Neuron (in vitro differentiated cells): ENCODE measurements around the gene RPSA.
"Not testable (repeated sequence)": the region's sequence is repeated elsewhere in the genome, so short reads cannot be mapped to it uniquely, and the experiment has no call there.

Experiments used
- H2AFZ ChIP-seq: one replicate; pipeline ENCODE4 v1.6.1; 2013; ENCODE audit warnings: low read depth, mild to moderate bottlenecking, inconsistent platforms, low read length, moderate library complexity
- H3K27me3 ChIP-seq: one replicate; pipeline ENCODE4 v1.6.1; 2013; ENCODE audit warnings: low read length; ENCODE audit not compliant: insufficient read depth
- H3K36me3 ChIP-seq: one replicate; pipeline ENCODE4 v1.6.1; 2013; ENCODE audit warnings: low read length; ENCODE audit not compliant: insufficient read depth
- H3K4me1 ChIP-seq: one replicate; pipeline ENCODE4 v1.6.1; 2013; ENCODE audit warnings: low read length; ENCODE audit not compliant: insufficient read depth
- H3K4me3 ChIP-seq: 2 replicates; pipeline ENCODE4 v1.5.1; 2013; ENCODE audit warnings: mild to moderate bottlenecking, low read length, moderate library complexity
- H3K9me3 ChIP-seq: one replicate; pipeline ENCODE4 v1.6.1; 2013; ENCODE audit warnings: low read length

The RPSA gene

DNA sequence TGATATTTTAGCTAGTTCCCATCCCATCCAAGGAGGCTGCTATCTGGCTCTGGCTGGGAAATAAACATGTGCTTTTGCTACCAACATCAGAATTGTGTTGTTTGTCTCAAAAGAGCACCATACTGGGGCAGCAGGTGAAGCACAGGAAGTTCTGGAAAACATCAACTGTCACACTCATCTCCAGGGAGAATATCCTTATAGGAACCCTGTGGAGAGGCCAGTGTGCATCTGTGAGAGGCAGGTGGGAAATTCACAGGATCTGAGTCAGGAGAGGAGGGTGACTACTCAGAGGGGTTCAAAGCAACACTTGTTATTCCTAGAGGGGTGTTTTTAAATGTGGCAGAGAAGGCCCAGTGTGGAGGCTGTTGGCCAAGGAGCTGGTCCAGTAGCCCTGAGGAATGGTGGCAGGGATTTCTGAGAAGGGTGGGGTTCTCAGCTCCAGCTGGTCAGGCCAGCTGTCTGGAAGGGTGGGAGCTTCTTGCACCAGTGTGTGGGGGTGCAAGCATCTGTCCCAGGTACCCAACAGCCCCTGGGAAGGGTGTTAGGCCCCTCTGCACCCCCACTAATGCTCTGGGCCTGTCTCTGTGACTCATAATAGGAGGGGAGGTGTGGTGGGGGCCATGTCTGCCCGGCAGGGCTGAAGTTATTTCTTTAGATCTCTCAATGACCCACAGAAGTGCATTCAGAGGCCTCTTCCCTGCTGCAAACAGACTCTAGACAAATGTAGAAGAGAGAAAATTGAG is 28.7 kb downstream of the RPSA start:
- Histone ChIP-seq H3K9me3 (no peaks in the 10 kb centered on the region), H2AFZ (no peak overlapping the region), H3K4me3 (no peak overlapping the region), H3K36me3 (no peaks in the 10 kb centered on the region), H3K4me1 (no peaks in the 10 kb centered on the region), H3K27me3 (peaks cover 5% of the 10 kb centered on the region)

DNA sequence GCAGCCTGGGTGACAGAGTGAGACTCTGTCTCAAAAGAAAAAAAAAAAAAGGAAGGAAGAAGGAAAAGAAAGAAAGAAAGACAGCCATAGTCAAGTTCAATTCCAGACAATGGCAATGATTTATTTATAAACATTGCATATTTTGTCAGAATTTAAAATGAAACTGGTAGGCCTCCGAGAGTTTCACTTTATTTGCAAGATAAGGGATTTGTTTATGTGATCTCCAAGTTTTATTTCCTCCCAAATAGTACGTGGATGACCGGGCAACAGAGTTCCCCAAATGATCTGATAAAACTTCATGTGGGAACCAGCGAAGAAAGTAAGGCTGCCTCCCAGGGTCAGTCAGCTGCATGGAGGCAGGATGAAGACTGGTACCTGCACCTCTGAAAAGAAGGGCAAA is 32.4 kb downstream of the RPSA start:
- H2AFZ ChIP-seq = no peak overlapping the region
- H3K9me3 ChIP-seq = no peaks in the 10 kb centered on the region
- H3K36me3 ChIP-seq = no peaks in the 10 kb centered on the region
- no peak overlapping the region for H3K4me3 ChIP-seq
- H3K27me3 ChIP-seq = peaks cover 10% of the 10 kb centered on the region
- H3K4me1 ChIP-seq = no peaks in the 10 kb centered on the region

DNA sequence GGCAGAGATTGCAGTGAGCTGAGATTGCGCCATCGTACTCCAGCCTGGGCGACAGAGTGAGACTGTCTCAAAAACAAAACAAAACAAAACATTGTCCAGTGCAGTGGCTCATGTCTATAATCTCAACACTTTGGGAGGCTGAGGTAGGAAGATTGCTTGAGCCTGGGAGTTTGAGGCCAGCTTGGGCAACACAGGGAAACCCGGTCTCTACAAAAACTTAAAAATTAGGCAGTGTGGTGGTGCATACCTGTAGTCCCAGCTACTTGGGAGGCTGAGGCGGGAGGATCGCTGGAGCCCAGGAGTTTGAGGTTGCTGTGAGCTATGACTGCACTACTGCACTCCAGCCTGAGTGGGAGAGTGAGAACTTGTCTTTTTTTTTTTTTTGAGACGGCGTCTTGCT is 33.8 kb downstream of the RPSA start:
- Histone ChIP-seq H3K4me1 (no peaks in the 10 kb centered on the region), H3K27me3 (peaks cover 8% of the 10 kb centered on the region), H3K9me3 (no peaks in the 10 kb centered on the region), H3K36me3 (no peaks in the 10 kb centered on the region), H3K4me3 (no peak overlapping the region), H2AFZ (no peak overlapping the region)

- H3K36me3 ChIP-seq = no peaks in the 10 kb centered on the region
- no peaks in the 10 kb centered on the region for H3K9me3 ChIP-seq
- no peak overlapping the region for H2AFZ ChIP-seq
- H3K4me3 ChIP-seq = no peak overlapping the region
- H3K4me1 ChIP-seq = no peaks in the 10 kb centered on the region
- H3K27me3 ChIP-seq = peaks cover 14% of the 10 kb centered on the region
These were observed 37.0 kb downstream of the RPSA start for GRCh38 chr3:39443530-39443929.

GRCh38 chr3:39445927-39446326 is 39.4 kb downstream of the RPSA start:
- H3K4me1 ChIP-seq = no peaks in the 10 kb centered on the region
- H3K36me3 ChIP-seq = no peaks in the 10 kb centered on the region
- no peak overlapping the region for H2AFZ ChIP-seq
- H3K9me3 ChIP-seq = no peaks in the 10 kb centered on the region
- H3K4me3 ChIP-seq = no peak overlapping the region
- H3K27me3 ChIP-seq = peaks cover 14% of the 10 kb centered on the region

DNA sequence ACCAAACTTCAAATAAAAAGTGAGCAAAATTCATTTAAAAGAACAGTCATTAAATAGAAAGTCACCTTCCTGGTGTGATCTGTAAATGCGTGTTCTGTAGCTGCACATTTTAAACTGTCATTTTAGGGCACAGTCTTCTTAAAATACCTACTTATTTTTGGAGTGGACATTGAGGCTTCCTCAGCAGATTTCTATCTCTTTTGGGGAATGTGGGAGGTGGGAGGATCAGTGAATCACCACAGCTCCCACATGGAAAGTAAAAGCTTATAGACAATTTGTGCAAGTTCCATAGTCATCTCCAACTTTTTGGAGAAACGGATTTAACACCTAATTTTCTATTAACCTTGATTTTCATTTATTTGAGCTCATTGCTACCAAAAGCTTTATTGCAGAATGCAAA is 39.9 kb downstream of the RPSA start:
- H3K27me3 ChIP-seq = peaks cover 14% of the 10 kb centered on the region
- H3K9me3 ChIP-seq = no peaks in the 10 kb centered on the region
- H3K4me3 ChIP-seq = no peak overlapping the region

GRCh38 chr3:39447637-39448483 is 41.3 kb downstream of the RPSA start:
- Histone ChIP-seq H2AFZ (no peak overlapping the region), H3K9me3 (no peaks in the 10 kb centered on the region), H3K4me3 (no peak overlapping the region), H3K4me1 (no peaks in the 10 kb centered on the region), H3K36me3 (no peaks in the 10 kb centered on the region), H3K27me3 (peaks cover 9% of the 10 kb centered on the region)

More for the DNA sequence above, 39.9 kb downstream of the RPSA start:
- H3K36me3 ChIP-seq = no peaks in the 10 kb centered on the region
- H3K4me1 ChIP-seq = no peaks in the 10 kb centered on the region
- H2AFZ ChIP-seq = no peak overlapping the region

DNA sequence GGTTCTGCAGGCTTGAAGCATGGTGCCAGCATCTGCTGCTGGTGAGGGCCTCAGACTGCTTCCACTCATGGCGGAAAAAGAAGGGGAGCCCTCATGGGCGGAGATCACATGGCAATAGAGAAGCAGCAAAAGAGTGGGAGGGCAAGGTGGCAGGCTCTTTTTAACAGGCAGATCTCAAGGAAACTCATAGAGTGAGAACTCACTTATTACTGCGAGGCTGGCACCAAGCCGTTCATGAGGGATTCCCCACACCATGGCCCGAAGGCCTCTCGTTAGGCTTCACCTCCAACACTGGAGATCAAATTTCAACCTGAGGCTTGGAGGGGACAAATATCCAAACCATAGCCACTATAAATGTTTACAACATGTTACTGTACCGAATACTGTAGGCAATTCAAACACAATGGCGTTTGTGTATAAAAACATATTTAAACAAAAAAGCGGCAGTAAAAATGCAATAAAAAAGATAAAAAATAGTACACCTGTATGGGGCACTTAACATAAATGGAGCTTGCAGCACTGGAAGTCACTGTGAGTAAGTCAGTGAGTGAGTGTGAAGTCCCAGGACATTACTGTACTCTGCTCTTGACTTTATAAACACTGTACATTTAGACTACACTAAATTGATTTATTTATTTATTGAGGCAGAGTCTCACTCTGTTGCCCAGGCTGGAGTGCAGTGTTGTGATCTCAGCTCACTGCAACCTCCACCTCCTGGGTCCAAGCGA is 42.1 kb downstream of the RPSA start:
- no peaks in the 10 kb centered on the region for H3K4me1 ChIP-seq
- no peak overlapping the region for H3K4me3 ChIP-seq
- peaks cover 9% of the 10 kb centered on the region for H3K27me3 ChIP-seq
- no peak overlapping the region for H2AFZ ChIP-seq
- H3K9me3 ChIP-seq = no peaks in the 10 kb centered on the region
- H3K36me3 ChIP-seq = no peaks in the 10 kb centered on the region

DNA sequence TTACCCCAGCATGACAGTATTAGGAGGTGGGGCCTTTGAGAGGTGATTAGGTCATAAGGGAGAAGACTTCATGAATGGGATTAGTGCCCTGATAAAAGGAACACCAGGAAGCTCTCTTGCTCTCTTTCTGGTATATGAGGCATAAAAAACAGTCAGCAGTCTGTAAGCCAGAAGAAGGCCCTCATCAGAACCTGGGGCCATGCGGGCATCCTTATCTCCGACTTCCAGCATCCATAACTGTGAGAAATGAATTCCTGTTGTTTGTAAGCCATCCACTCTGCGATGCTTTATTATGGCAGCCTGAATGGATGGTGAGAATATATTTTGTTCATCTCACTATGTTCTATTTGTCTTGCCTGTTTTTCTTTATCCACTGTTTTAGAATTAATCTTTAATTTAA is 43.3 kb downstream of the RPSA start:
- Histone ChIP-seq H3K4me1 (no peaks in the 10 kb centered on the region), H3K36me3 (no peaks in the 10 kb centered on the region), H3K4me3 (no peak overlapping the region), H3K27me3 (peaks cover 7% of the 10 kb centered on the region), H2AFZ (no peak overlapping the region), H3K9me3 (no peaks in the 10 kb centered on the region)

DNA sequence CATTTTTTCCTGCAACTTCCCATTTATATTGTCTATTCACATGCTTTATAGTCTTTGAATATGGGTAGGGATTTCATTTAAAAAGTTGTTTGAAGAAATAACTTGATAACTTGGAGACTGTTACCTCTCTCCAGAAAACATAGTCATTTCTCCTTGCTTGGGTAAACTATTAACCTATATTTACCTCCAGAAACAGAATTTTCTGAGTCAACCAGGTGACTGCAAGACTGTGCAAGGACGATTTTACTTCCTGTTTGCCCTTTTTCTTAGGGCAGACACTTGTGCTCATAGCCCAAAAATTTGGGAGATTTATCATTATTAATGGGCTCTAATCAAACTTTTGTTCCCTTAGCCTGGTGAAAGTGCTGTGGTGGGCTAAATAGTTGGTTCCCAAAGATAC is 46.6 kb downstream of the RPSA start:
- Histone ChIP-seq H2AFZ (no peak overlapping the region), H3K4me1 (no peaks in the 10 kb centered on the region), H3K36me3 (no peaks in the 10 kb centered on the region), H3K4me3 (no peak overlapping the region), H3K27me3 (no peaks in the 10 kb centered on the region), H3K9me3 (no peaks in the 10 kb centered on the region)

GRCh38 chr3:39453872-39454271 is 47.4 kb downstream of the RPSA start:
- H3K4me1 ChIP-seq, H3K9me3 ChIP-seq, H3K27me3 ChIP-seq, H2AFZ ChIP-seq, H3K4me3 ChIP-seq, H3K36me3 ChIP-seq: not testable (repeated sequence)

DNA sequence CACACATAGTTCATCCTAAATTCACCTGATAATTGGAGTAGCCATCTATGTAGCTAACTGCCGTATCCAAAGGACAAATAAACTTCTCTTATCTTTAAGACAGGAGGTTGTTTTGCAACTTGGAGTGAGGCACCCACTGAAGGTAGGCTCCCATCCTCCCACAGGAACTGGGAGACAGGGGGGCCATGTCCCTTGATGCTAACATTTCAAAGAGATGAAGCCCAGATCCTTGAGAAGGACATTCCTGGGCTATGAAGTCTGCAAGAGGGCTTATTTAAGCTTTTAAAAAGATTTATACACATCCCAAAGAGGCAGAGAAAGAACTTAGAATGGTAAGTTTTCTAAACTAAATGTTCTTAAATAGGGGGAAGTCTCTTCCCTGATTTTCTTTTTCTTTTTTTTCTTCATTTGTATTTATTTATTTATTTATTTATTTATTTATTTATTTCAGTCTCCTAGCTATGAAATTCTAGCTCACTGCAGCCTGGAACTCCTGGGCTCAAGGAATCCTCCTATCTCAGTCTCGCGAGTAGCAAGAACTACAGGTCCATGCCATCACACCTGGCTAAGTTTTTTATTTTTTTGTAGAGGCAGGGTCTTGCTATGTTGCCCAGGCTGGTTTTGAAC is 48.2 kb downstream of the RPSA start:
- H3K36me3 ChIP-seq = no peaks in the 10 kb centered on the region
- H3K27me3 ChIP-seq = no peaks in the 10 kb centered on the region
- H3K9me3 ChIP-seq = no peaks in the 10 kb centered on the region
- H3K4me1 ChIP-seq = no peaks in the 10 kb centered on the region
- no peak overlapping the region for H2AFZ ChIP-seq
- H3K4me3 ChIP-seq = no peak overlapping the region

DNA sequence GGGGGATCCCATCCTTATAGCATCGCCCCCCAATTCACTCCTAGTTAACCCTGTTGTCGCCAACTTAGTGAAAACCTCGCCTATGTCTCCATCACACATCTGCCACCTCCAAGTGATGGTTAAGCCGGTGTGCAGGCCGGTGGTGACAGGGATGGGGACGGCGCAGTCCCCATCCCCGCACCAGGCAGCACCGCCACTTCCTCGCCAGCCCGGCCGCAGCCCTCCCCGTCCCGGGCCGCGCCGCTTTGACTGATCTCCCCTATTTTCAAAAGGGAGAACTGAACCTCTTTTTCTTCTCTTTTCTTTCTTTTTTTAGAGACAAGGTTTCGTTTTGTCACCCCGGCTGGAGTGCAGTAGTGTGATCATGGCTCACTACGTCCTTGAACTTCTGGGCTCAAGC is 49.6 kb downstream of the RPSA start:
- Histone ChIP-seq H3K27me3 (no peaks in the 10 kb centered on the region), H2AFZ (no peak overlapping the region), H3K36me3 (no peaks in the 10 kb centered on the region), H3K4me3 (no peak overlapping the region), H3K9me3 (no peaks in the 10 kb centered on the region), H3K4me1 (no peaks in the 10 kb centered on the region)
